ENCODE data around the gene ACSF2.
"Not testable (repeated sequence)": the region's sequence is repeated elsewhere in the genome, so short reads cannot be mapped to it uniquely, and the experiment has no call there.

Gene ACSF2

GRCh38 chr17:50393700-50394099 lies 32.3 kb upstream of the ACSF2 start:
- TF ChIP-seq TAF1 (IDR thresholded peaks at IDR 0.05; ENCODE audit: borderline replicate concordance, low read depth, low read length) (no peak), POLR2A (IDR thresholded peaks at IDR 0.05; ENCODE audit: low read depth, low read length) (no peak), POLR2AphosphoS5 (IDR thresholded peaks at IDR 0.05; ENCODE audit: low read depth, low read length) (no peak)
- no peak for DNase-seq (ENCODE audit: insufficient read length)
- no peak for FAIRE-seq

GRCh38 chr17:50394711-50395110 lies 31.3 kb upstream of the ACSF2 start:
- TF ChIP-seq POLR2AphosphoS5 (IDR thresholded peaks at IDR 0.05; ENCODE audit: low read depth, low read length) (no peak), POLR2A (IDR thresholded peaks at IDR 0.05; ENCODE audit: low read depth, low read length) (no peak), TAF1 (IDR thresholded peaks at IDR 0.05; ENCODE audit: borderline replicate concordance, low read depth, low read length) (no peak)
- FAIRE-seq (no peak), DNase-seq (ENCODE audit: insufficient read length) (no peak)

- DNase-seq (ENCODE audit: insufficient read length) (no peak), FAIRE-seq (no peak)
- TF ChIP-seq POLR2AphosphoS5 (IDR thresholded peaks at IDR 0.05; ENCODE audit: low read depth, low read length) (no peak), TAF1 (IDR thresholded peaks at IDR 0.05; ENCODE audit: borderline replicate concordance, low read depth, low read length) (no peak), POLR2A (IDR thresholded peaks at IDR 0.05; ENCODE audit: low read depth, low read length) (no peak)
These were observed 29.5 kb upstream of the ACSF2 start for GRCh38 chr17:50396261-50397110.

- FAIRE-seq (peak; percentile 99), DNase-seq (ENCODE audit: insufficient read length) (peak; percentile 89)
- TF ChIP-seq TAF1 (IDR thresholded peaks at IDR 0.05; ENCODE audit: borderline replicate concordance, low read depth, low read length) (peak; percentile 68; the same call in 1 of the 2 replicates), POLR2AphosphoS5 (IDR thresholded peaks at IDR 0.05; ENCODE audit: low read depth, low read length) (peak; percentile 94), POLR2A (IDR thresholded peaks at IDR 0.05; ENCODE audit: low read depth, low read length) (peak; percentile 95)
These were observed 28.7 kb upstream of the ACSF2 start, which contains the start of gene LRRC59 for GRCh38 chr17:50397111-50397918. Gene LRRC59 (minus strand): TSS chr17:50397523. CDS start chr17:50397317, 206 bp downstream.

GRCh38 chr17:50397919-50398285 lies 28.1 kb upstream of the ACSF2 start:
- DNase-seq (ENCODE audit: insufficient read length), result no peak
- FAIRE-seq, result no peak
- no peak for TF ChIP-seq TAF1 (IDR thresholded peaks at IDR 0.05; ENCODE audit: borderline replicate concordance, low read depth, low read length)
- no peak for TF ChIP-seq POLR2A (IDR thresholded peaks at IDR 0.05; ENCODE audit: low read depth, low read length)
- TF ChIP-seq POLR2AphosphoS5 (IDR thresholded peaks at IDR 0.05; ENCODE audit: low read depth, low read length), result no peak

GRCh38 chr17:50398672-50399071 lies 27.3 kb upstream of the ACSF2 start:
- DNase-seq (ENCODE audit: insufficient read length); FAIRE-seq: not testable (repeated sequence)

DNA sequence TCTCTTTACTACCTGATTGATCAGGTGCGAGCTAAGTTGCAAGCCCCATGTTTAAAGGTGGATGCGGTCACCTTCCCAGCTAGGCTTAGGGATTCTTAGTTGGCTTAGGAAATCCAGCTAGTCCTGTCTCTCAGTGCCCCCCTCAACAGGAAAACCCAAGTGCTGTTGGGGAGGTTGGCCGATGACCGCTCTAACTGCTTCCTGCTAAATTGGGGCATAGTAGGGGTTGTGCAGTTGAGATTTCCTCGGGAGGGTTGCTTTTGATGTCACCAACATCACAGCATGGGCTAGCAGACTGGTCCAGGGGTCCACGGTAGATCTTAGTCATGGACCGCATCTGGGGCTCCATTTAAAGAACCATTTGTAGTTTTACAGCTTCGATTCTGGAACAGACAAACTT lies 26.4 kb upstream of the ACSF2 start:
- FAIRE-seq, result not testable (repeated sequence)

DNA sequence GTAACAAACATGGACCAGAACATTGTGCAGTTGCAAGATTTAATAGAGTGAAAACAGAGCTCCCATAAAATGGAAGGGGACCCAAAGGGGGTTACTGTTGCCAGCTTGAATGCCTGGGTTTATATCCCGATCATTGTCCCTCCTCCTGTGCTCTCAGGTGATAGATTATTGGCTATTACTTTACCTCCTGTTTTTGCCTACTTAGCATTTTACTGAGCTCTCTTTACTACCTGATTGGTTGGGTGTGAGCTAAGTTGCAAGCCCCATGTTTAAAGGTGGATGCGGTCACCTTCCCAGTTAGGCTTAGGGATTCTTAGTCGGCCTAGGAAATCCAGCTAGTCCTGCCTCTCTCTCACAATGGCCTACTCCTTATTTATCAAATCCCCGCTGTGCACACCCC lies 20.7 kb upstream of the ACSF2 start:
- not testable (repeated sequence) for FAIRE-seq; DNase-seq (ENCODE audit: insufficient read length)

More for the DNA sequence above, 26.4 kb upstream of the ACSF2 start:
- DNase-seq (ENCODE audit: insufficient read length), result not testable (repeated sequence)

DNA sequence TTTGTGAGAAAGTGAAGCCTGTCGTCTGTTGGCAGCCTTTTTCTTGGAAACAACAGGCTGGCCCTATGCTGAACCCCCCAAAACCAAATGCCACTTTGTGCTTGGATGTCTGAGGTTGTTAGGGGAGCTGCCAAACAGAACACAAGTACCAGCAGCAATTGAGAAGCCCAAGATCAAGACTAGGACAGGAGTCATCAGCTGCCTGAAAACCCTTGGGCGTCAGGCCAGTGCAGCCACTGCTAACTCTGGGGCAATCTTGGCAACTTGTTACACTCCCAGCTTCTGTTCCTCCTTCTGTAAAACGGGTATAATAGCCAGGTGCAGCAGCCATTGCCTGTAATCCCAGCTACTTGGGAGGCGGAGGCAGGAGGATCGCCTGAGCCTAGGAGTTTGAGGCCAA lies 19.4 kb upstream of the ACSF2 start:
- no peak for DNase-seq (ENCODE audit: insufficient read length)
- TF ChIP-seq TAF1 (IDR thresholded peaks at IDR 0.05; ENCODE audit: borderline replicate concordance, low read depth, low read length), result no peak
- no peak for TF ChIP-seq POLR2A (IDR thresholded peaks at IDR 0.05; ENCODE audit: low read depth, low read length)
- TF ChIP-seq POLR2AphosphoS5 (IDR thresholded peaks at IDR 0.05; ENCODE audit: low read depth, low read length), result no peak
- FAIRE-seq, result no peak

- no peak for TF ChIP-seq POLR2A (IDR thresholded peaks at IDR 0.05; ENCODE audit: low read depth, low read length)
- TF ChIP-seq POLR2AphosphoS5 (IDR thresholded peaks at IDR 0.05; ENCODE audit: low read depth, low read length), result no peak
- no peak for TF ChIP-seq TAF1 (IDR thresholded peaks at IDR 0.05; ENCODE audit: borderline replicate concordance, low read depth, low read length)
- no peak for FAIRE-seq
- no peak for DNase-seq (ENCODE audit: insufficient read length)
These were observed 18.1 kb upstream of the ACSF2 start for GRCh38 chr17:50407921-50408320.

DNA sequence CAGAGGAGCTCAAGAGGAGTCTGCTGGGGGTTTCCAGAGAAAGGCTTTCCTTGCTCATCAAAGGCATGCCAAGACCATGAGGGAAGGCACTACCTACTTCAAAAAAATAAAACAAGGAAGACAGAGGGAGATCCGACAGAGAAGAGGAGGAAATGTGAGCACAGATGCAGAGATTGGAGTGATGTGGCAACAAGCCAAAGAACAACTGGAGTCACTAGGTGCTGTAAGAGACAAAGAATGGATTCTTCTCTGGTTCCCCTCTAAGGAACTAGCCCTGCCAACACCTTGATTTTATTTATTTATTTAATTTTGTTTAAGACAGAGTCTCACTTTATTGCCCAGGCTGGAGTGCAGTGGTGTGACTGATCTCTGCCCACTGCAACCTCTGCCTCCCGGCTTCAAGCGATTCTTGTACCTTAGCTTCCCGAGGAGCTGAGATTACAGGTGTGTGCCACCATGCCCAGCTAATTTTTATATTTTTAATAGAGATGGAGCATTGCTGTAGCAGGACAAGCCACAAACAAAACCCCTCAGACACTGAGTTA lies 13.8 kb upstream of the ACSF2 start:
- no peak for DNase-seq (ENCODE audit: insufficient read length)
- TF ChIP-seq POLR2A (IDR thresholded peaks at IDR 0.05; ENCODE audit: low read depth, low read length) (no peak), TAF1 (IDR thresholded peaks at IDR 0.05; ENCODE audit: borderline replicate concordance, low read depth, low read length) (no peak), POLR2AphosphoS5 (IDR thresholded peaks at IDR 0.05; ENCODE audit: low read depth, low read length) (no peak)
- FAIRE-seq, result no peak

DNA sequence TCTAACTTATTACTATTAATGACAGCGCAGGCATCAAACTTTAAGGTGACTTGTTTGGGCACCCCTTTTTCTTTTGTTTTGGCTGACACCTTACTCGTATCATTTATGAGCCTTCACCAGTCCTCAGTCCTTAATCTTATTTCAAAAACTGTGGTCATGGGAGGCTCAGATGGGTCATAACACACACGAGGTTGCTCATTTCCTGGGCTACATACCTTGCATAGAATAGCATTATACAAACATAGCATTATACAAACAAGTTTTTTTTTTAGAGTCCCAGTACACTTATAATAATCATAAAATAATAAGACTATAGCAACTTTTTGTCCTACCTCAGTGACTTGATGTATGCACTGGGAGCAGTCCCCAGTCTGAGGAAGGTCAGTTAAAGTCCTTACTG lies 11.2 kb upstream of the ACSF2 start:
- no peak for DNase-seq (ENCODE audit: insufficient read length)
- no peak for FAIRE-seq
- TF ChIP-seq TAF1 (IDR thresholded peaks at IDR 0.05; ENCODE audit: borderline replicate concordance, low read depth, low read length) (no peak), POLR2A (IDR thresholded peaks at IDR 0.05; ENCODE audit: low read depth, low read length) (no peak), POLR2AphosphoS5 (IDR thresholded peaks at IDR 0.05; ENCODE audit: low read depth, low read length) (no peak)

- not testable (repeated sequence) for DNase-seq (ENCODE audit: insufficient read length); FAIRE-seq
These were observed 6.4 kb upstream of the ACSF2 start for GRCh38 chr17:50419577-50419976.

All from GM12892 (cell line).